HCEC 1CT (cell line): ENCODE measurements around the gene GLI3.

Source experiments
- DNase-seq: peaks from one replicate; pipeline ENCODE4 v3.0.0-alpha.2; 2017

GLI3 gene

DNA sequence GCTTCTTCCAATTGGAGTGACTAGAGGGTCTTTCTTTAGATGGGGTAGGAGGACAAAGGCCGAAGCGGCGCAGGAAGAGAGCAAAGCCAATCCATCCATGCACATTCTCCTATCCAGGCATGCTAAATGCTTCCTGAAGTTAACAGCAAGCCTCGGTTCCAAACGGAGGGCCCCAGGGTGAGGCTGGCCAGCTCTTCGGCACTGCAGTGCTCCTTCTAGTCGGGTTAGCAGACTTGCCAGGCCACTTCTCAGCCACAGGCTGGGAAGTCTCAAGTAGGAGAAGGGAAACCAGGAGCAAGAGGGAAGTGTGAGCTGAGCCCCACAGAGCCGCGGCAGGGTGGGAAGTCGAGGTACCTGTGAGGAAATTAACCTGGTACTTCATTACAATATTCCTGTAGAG lies 280.3 kb downstream of the GLI3 start:
- no peak for DNase-seq

DNA sequence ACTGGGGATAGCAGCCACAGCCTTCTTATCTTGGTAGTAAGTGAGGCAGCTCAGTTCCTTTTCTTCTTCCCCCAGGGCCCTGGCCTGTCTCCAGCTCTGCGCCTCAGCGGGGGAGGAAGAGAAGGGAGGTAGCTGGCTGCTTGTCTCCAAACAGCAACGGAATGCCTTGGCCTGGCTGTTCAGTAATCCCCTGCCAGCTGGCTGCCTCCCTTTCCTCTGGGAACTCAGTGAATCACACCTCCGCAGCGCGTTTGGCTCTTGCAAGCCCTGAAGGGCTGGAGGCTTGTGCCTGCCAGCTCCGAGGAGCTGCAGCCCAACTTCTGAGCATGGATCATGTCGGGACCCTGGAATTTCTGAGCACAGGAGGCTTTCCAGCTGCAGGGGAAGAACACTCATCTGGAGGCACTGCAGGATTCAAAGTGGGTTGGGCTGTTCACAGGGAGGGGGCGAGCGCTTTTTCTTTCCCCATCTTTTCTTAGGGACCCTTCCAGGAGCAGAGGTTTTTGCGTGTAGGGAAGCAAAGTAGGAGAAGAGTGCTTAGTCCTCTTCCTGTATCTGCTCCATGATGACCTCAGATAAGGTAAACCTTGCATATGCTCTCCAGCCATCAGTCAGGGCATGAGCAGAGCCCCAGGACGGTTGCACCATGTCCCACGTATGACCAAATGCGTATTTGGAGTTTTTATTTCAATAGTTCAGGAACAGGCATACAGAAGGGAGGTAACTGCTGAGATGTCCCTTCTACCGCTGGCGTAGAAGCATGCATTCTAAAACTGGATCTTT lies 280.9 kb downstream of the GLI3 start:
- DNase-seq = peak; percentile 98

- DNase-seq = no peak
Measured at GRCh38 chr7:41955451-41955850, 281.6 kb downstream of the GLI3 start.

DNA sequence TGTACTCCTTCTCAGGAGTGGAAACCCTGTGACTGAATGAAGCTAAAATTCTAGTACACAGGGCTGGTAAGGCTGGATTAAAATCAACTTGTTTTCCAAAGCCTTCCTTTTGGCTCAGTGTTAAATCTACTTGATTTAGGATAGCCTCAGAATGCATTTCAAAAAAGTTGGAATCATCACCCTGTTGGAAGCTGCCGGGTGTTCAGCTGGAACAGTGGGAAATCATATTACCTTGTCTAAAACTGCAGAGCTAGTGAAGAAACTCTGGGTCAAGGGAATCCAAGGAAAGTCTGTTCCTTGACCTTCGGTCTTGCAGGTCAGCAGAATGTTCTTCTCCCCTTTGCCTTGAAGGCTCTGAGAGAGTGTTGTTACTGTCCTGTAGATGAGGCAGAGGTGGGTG lies 282.0 kb downstream of the GLI3 start:
- no peak for DNase-seq

GRCh38 chr7:41948503-41948902 lies 288.5 kb downstream of the GLI3 start:
- DNase-seq = no peak

GRCh38 chr7:41943094-41943577 lies 293.9 kb downstream of the GLI3 start:
- DNase-seq = peak; percentile 73

GRCh38 chr7:41942468-41943093 lies 294.4 kb downstream of the GLI3 start:
- DNase-seq = peak; percentile 86

DNA sequence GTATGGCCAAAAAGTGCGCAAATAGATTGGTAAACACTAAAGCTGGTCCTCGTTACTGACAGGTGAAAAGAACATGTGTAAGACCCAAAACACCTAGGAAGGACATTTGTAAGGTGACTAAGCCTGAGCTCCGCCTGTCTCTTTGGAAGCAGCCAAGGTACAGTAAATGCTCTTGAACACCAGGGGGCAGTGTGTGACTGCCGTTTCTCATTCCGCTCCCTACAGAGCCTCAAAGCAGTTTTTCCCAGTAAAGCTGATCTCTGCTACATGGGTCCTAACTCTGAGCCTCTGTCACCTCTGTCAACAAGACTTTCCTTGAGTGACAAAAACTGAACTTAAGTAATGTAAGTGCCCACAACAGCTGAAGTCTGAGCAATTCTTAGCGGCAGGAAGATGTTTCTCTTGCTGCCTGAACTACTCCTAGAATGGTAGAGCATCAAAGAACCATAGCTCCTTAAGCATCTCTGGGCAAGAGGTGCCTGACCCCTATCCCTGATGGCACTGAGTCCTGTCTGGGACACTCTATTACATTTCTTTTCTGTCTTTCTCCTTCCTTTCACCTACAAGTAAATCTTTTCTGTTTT lies 296.2 kb downstream of the GLI3 start:
- peak; percentile 82 for DNase-seq

DNA sequence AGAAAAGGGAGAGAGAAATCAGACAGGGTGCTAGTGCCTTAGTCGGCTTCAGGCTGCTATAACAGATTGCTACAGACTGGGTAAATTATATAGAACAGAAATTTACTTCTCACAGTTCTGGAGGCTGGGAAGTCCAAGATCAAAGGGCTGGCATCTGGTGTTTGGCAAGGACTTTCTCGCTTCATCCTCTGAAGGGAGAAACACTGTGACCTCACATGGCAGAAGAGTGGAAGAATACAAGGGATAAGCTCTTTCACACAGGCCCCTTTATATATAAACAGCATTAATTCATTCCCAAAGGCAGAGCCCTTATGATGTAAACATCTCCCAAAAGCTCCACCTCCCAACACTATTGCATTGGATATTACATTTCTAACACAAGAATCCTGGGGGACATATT lies 298.6 kb downstream of the GLI3 start:
- no peak for DNase-seq

GRCh38 chr7:41933427-41933826 lies 303.6 kb downstream of the GLI3 start:
- no peak for DNase-seq

DNA sequence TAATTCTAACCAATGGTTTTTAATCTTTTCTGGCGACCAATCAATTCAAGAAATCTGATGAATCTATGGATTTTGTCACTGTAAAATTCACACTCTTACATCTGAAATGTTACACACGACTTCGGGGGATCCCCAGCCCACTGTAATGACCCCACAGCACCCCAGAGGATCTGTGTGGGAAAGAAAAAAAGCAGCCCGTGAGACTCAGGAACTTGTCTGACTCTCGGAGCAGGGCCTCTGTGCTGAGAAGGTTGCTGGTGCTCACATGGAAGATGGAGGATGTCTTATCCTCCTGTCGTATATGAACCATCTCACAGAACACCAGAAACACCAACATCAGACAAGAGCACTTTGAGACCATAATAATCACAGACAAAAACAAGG lies 305.8 kb downstream of the GLI3 start:
- no peak for DNase-seq

DNA sequence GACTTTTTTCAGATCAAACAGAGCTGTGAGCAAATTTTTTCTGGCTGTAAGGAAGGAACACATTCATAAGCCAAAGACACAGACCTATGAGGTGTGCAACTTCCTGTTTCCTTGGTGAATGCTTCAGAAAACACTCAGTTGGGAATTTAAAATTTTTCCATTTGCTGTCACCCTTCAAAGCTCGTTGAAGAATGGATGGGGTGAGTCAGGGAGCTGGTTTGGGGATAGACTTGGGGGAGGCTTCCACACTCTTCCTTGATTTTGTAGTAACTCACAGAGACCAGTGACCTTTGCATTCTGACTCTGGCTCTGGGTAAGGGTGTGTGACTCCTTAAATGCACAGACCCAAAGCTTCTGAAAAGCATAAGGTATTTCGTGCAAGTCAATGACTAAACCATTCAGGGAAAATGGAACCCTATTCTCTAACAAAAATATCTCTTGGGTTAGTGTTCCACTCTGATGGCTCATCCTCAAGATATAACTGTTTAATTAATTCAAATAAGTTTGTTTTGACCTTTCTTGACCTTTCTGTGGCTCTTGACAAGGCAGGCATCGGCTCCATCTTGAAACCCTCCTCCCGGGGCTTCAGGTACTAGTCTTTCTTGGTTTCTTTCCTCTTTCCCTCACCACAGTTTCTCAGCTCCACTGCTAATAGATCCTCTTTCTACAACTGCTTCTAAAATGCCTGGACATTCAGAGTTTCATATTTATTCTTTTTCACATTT lies 306.3 kb downstream of the GLI3 start:
- peak; percentile 64 for DNase-seq

- no peak for DNase-seq
Measured at GRCh38 chr7:41928781-41929180, 308.2 kb downstream of the GLI3 start.

GRCh38 chr7:41928166-41928565 lies 308.8 kb downstream of the GLI3 start:
- DNase-seq = no peak

DNA sequence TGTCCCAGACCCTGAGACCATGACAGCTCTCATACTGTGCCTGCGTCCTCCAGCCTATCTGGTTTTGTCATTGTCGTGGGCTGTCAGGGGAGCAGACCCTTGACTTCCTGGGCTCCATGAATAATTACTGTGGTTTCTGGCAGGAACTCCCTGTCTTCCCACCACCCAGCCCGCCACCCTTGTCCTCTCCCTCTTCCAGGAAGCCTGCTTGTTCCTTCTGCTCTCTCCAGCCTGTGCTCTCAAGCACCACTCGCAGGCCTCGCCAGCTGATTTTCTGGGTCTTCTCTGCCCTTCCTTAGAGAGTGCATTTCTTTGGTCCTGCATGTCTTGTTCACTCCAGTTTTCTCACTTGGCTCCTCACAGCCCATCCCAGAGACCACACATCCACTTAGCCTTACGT lies 309.6 kb downstream of the GLI3 start:
- DNase-seq = no peak

GRCh38 chr7:41925946-41926345 lies 311.1 kb downstream of the GLI3 start:
- no peak for DNase-seq

- no peak for DNase-seq
Measured at GRCh38 chr7:41924796-41925195, 312.2 kb downstream of the GLI3 start.

DNA sequence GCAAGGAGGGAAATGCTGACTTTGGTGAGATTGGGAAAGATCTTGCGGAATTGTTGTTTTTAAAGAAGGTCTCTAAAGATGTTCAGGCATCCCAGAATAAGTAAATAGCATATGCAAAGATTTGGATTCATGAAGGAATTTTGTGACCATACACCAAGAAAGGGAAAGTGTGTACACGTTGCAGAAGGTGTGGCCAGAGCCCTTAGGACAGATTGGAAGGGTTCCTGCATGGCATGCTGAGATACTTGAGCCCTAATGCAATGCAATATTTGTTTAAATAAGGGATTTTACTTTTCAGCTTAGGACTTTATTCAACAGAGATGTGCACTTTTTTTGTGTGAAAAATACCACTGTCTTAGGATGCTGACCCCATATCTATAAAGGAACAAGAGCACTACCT lies 314.6 kb downstream of the GLI3 start:
- no peak for DNase-seq

GRCh38 chr7:41921453-41921981 lies 315.5 kb downstream of the GLI3 start:
- peak; percentile 71 for DNase-seq

- peak; percentile 94 for DNase-seq
Measured at GRCh38 chr7:41918597-41918996, 318.4 kb downstream of the GLI3 start.

DNA sequence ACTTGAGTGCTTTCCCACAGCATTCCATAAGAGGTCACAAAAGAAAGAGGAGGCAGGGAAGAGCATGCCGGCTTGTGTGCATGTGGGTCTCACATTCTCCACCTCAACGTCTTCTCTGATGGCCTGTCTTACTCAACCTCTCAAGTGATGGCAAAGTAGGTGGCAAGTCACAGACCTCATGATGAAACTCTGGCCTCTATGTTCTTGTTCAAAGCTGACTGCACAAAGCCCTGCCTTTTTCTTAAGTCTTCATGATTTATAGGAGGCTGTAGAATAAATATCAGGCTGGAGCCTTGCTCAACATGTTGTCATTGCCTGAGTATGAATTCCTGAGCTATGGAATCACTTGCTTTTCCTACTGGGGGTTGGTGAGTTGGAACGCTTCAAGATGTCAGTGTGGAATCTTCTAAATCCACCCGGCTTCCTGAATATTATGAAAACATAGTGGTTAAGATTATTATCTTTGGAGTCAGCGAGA lies 320.5 kb downstream of the GLI3 start:
- peak; percentile 100 for DNase-seq

GRCh38 chr7:41915871-41916270 lies 321.1 kb downstream of the GLI3 start:
- DNase-seq = peak; percentile 20
